GM21786 (cell line): Measurements from ENCODE around the gene IMP4.

Source experiments
- ATAC-seq: cut with Tn5 transposase; IDR thresholded peaks from one replicate; pipeline ENCODE4 v1.9.1; 2021; ENCODE audit not compliant: unreplicated experiment

The IMP4 gene

DNA sequence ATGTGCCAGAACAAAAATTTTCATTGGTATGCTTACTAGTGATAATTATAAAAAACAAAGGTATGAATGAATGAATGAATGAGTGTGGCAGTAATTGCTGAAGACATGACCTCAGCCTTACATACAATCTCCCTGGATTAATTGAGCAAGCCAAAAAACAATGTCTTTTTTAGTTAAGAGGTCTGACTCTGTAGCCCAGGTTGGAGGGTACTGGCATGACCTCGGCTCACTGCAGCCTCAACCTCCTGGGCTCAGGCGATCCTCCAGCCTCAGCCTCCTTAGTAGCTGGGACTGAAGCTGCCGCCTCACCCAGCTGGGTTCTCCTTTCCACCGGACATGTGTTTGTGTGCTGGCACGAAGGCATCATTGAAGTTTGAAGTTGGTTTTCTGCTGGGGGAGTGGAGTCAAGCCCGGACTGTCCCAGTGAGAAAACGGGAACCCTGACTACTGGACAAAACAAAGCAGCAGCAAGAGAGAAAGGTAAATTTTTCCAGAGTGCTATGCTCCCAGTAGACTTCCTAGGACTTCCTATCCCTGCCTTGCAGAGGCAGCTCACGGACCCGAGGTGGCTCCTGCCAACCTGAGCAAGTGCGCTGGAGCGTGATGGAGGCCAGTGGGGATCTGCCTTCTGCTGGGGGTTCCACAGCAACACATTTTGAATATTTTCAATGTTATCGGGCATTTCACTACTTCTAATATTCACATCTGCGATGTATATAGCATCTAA, 6.4 kb upstream of the IMP4 start:
- ATAC-seq, result no peak

DNA sequence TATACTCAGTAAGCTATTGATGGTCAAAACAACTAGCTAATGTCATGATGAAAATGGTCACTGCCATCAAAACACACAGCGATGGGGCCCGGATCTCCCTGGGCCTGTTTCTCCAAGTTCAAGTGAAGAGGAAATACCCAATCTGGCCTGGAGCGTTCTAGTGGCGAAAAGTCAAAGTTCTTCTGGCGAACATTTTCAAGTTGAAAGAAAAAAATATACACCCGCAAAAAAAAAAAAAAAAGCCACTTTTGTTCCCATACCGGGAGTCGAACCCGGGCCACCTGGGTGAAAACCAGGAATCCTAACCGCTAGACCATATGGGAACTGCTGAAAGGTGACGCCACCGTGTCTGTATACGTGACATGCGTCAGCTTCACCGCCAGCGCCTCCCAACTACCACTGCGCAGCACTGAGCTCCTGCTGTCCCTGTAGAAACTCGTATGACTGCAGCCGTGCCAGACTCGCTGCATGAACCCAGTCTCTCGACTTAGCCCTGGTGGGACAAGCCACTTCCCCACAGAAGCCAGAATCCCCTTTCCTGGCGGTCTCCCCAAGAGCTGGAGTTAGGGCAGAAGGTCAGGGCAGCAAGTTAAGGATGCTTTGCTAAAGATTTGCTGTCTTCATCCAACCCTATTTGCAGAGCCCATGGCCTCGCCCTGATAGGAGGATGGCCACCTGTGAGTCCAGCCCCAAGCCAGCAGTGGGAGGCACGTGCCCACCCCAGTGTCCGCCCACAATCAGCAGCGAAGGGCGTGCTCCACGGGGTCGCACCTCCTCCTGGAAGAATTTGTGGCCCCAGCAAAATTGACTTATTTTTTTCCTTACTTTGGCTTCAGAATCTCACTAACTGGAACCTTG, 5.6 kb upstream of the IMP4 start:
- ATAC-seq, result no peak

DNA sequence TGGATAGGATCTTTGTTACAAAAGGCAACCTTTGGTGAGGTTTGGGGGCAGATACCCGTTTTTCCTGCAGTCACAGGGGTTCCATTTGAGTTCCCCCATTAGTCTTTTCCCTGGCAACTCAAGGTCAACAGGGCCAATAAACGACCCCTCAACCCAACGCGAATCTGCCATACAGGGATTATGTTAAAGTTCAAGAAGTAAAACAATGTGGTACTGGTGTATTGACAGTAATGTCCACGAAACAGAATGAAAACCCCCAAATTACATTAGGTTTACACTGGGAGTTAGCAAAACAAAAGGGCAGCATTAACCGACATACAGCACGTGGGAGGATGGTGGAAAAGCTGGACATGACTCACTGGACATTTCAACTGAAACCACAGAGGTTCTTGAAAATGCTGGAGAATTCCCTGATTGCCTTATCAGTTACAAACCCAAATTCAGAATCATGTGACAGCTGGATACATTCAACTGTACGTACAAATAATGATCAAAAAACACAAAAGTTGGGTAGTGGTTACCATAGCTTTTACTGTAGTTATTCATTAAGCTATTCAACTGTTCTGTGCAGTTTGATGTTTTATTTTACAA, 4.9 kb upstream of the IMP4 start:
- no peak for ATAC-seq

DNA sequence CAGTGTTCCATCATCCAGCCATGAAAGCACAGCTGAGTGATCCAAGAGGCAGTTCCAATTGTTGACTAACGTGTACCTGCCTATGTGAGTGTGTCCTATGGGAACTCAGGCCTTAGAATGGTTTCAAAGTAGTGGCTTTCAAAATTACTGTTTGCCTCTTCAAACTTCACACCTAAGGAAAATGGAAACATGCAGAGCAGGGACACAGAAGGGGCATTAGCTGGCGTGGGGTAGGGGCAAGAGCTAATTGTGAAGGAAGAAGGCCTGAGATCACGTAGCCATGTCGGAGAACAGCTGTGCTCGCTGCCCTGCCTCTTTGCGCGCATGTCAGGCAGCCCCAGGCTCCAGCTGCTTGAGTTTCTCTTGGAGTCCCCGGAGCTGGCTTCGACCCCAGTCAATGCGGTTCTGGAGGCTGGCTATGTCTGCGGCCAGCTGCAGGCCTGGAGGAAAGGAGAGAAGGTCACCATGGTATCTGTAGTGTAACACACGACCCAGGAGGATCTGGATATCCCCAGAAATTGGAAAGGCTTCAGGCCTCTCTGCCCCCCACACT, 3.8 kb upstream of the IMP4 start:
- no peak for ATAC-seq

DNA sequence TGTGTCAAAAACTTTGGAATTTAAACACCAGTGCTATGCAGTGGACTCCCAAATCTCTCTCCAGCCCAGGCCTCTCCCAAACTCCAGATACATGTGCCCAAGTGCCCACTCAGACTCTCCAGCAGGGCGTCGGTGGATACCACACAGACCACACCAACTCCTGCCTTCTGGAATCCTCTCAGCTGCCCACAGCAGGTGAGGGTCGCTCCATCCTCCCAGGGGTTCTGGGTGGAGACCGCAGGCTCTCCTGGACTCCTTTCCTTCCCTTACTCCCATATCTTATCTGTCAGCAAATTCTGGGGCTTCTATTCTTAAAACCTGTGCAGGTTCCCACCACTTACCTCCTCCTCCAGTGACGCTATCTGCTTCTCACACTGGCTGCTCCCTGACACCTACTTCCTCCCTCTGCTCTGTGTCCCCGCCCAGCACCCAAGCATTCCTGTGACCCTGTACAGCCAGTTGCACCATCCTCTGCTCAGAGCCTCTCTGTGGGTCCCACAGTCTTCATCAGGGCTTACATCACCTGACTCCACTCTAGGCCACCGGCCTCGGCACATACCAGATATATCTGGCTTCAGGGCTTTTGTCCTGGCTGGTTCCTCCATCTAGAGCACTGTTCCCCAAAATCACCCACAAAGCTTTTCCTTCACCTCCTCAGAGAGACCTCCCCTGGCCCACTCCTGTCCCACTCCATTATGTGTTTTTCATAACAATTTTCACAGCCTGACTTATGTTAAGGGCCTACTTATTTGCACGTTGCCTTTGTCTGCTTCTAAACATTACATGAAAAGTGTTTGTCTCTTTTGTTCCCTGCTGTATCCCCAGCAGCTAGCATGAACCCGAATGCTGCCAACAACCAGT, 2.6 kb upstream of the IMP4 start:
- ATAC-seq, result no peak

DNA sequence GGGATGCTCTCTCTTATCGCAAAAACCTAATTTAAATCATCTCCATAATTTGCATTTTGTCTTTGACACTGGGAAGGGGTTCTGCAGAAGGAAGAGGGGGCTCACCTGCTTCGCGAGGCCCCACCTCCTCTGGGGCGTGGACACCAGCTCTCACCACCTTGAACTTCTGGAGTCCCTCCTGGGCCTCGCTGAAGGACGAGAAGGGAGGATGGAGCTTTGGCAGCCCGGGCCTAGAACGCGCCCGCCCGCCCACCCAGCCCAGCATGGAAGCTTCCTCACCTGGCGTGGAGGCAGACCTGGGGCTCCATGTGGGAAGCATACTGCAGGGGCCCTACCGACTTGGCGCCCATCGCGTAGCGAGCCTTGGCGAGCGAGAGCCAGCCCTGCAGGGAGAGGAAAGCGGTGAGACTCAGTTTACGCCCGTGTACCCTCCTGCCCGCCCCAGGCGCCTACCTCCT, 1.1 kb upstream of the IMP4 start:
- ATAC-seq, result peak; percentile 1

DNA sequence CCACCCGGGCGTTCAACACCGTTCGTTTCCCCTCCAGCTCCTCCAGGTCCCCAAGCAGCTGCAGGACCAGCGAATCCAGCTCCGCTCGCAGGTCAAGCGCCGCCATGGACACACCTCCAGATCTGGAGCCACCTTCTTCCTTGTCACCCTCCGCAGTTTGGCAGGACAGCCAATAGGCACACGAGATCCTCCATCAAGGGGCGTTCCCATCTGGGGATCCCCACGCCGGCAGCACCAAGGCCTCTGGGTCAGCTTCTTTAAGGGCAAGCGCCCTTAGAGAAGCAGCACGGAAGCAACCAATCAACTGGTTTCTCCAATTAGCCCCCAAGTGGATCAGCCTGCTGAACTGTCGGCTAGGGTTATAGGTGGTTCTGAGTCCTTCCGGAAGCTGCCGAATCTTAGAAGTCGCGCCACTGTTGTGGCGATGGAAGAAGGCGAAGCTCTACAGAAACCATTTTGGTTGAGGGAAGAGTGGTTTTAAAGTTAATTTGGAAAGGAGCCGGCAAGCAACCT, 621 bp upstream of the IMP4 start:
- peak; percentile 74 for ATAC-seq

DNA sequence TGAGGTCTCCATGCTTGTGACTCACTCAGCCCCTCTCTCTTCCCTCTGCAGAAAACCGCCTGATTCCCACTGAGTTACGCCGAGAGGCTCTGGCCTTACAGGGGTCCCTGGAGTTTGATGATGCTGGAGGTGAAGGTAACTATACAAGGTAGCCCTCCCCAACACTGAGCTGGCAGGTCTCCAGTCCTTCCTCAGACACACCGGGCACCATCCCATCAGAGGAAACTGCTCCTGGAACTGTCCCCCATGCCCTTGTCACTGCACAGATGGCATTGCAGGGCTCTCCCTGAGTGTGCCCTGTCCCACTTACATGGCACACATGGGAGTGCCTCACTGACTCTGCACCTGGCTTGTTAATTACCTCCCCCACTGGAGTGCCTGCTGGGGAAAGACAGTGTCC, 1.9 kb downstream of the IMP4 start:
- ATAC-seq, result no peak

DNA sequence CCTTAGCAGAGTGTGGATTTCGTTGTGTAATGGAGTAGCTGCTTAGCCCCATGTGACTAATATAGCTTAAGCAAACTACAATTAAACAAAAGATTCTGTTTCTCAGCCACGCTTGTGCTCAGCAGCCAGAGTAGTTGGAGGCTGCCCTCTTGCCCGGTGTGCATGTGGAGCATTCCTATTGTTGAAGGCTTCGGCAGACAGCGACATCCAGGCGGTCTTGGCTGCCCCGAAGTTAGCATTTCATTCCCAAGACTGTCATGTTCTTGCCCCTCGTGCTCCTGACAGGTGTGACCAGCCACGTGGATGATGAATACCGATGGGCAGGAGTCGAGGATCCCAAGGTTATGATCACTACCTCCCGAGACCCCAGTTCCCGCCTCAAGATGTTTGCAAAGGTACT, 2.4 kb downstream of the IMP4 start:
- ATAC-seq, result no peak

DNA sequence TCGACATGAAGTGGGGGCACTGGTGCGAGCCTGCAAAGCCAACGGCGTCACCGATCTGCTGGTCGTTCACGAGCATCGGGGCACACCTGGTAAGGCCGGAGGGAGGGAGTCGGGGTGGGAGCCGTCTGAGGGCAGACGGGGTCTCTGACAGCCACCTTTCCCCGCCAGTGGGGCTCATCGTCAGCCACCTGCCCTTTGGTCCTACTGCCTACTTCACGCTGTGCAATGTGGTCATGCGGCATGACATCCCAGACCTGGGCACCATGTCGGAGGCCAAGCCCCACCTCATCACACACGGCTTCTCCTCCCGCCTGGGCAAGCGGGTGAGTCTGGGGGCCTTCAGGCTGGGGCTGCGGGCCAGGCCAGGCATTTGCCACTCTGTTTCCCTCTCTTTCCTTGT, 2.9 kb downstream of the IMP4 start:
- ATAC-seq, result no peak

DNA sequence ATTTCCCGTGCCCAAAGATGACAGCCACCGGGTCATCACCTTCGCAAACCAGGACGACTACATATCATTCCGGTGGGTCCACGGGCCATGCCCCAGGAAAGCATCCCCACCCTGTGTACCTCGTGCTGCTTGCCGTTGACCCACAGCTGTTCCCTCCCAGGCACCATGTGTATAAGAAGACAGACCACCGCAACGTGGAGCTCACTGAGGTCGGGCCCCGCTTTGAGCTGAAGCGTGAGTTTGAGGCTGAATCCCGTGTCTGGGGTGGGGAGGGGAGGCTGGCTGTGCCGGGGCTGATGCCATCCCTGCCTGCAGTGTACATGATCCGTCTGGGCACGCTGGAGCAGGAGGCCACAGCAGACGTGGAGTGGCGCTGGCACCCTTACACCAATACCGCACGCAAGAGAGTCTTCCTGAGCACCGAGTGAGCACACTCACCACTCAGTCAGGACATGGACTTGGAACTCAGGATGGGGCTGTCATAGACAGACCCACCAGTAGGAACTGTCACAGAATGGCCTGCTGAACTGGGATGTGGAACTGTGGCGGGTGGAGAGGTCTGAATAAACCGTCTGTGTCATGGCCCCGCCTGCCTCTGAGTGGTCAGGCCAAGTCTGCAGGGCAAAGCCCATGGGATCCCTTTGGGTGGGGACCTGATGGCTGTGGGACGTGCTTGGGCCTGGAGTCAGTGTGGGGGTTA, 3.5 kb downstream of the IMP4 start:
- ATAC-seq, result no peak

DNA sequence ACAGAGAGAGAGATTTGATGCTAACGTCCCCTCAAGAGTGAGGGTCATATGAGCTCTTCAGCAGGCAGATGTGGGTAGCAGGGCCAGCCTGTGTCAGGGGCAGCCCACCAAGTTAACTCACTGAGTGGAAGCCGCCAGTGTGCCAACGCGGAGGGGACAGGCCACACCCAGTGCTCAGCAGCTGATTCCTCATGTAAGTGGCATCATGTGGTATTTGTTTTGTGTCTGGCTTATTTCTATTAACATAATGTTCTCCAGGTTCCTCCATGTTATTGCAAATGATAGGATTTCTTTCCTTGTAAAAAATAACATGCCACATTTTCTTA, 4.0 kb downstream of the IMP4 start:
- ATAC-seq, result no peak

DNA sequence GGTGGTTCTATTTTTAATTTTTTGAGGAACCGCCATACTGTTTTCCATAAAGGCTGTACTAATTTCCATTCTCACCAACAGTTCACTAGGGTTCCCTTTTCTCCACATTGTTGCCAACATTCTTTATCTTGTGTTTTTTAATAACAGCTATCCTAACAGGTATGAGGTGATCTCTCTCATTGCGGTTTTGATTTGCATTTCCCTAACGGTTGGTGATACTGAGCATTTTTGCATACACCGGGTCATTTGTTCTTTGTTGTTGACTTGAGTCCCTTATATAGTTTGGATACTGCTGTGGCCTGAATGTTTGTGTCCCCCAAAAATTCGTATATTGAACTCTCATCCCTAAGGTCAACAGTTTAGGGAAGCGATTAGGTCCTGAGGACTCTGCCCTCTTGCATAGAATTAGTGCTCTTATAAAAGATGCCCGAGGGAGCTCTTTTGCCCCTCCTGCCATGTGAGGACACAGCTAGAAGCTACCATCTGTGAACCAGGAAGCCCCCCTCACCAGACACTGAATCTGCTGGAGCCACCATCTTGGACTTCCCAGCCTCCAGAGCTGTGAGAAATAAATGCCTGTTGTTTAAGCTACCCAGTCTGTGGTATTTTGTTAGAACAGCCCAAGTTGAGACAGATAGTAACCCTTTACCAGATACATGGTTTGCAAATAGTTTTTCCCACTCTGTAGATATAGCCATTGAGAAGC, 4.7 kb downstream of the IMP4 start:
- ATAC-seq, result no peak

DNA sequence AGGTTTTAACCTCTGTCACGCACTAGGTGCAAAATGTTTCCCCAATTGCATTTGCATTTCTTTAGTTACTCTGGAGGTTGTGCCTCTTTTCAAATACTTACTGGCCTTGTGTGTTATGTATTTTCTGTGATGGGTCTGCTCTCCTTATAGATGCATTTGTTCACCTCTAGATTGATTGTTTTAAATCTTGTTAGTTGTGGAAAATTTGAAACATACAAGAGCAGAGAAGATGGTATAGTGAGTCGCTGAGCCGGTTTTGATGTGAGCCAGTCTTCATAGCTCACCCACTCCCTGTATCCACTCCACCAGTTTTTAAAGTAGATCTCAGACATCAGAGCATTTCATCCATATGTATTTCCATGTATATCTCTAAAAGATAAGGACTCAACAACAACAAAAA, 6.5 kb downstream of the IMP4 start:
- no peak for ATAC-seq

DNA sequence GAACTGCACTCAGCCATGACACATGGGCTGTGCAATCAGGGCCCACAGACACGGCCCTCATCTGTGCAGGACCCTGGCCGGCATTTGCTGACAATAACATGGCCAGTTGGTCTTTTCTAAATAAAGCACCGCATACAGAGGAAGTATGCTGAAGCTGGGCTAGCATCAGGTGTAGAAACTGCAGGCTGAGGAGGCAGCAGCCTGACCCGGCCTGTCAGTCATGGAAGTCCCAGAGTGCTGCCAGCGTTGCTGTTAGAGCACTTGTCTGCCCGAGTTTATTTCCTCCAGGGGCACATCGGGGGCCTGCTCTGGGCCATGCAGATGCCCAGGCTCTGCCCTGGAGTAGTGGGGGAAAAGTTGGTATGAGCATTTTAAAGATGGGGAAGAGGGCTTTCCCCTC, 9.0 kb downstream of the IMP4 start:
- ATAC-seq, result no peak

DNA sequence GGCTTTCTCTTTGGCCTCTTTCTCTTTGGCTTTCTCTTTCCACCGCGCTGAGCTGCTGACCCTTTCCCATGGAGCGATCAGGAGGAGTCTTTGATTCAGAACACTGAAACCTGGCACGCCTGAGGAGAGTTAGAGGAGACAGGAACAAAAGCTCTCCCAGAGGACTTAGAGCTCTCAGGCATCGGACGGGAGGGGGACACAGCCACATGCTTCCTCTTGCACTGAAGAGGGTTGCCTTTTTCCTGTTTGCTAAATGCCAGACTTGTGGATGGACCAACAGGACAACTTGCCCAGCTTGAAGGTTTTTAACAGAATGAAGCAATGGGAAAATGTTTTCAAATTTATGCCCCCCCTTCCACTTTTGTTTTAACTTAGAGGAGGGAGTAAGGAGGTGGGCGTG, 9.5 kb downstream of the IMP4 start:
- no peak for ATAC-seq

DNA sequence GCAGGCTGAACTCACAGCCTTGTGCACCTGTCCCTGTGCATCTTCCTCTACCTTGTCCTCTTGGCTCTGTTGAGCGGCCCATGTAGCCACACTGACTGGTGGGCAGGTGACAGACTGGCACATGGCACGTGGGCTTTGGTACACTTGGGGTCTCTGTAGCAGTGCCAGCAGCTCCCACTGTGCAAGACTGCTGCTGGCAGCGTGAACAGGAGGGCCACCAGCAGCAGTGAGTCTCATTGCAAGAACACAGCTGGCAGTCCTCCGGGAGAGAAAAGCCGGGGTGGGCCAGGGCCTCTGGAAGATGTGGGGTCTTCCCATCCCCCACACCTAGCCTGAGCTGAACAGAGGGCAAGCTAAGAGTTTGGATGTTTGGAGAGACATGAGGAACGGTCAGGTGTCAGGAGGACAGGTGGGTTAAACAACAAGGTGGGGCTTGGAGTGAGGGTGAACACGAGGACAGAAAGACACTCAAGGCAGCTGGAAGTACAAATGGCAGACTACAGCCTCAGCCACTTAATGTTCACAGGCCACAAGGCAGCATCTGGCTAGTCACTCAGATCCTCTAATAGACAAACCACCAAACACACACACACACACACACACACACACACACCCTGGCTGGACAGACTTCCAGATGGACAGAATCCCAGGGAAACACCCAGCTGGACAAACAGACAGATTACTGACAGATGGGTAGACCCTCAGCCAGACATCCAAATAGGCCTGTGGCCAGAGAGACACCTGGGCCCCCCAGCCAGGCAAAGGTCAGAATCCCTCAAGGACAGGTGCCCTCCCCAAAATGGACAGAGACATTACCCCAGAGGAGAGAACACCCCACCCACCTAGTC, 10.8 kb downstream of the IMP4 start:
- no peak for ATAC-seq

DNA sequence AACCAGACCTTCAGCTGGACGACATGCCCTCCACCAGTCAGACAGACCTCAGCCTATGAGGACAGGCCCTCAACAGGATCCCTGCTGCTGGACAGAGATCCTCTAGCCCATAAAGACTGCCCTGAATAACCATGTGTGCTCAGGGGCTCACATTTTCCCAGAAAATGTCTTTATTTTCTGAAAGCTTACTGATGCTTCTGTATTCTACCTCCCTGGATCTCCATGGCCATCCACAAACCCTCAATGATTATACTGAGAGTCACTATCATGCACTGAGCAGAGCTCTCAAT, 11.4 kb downstream of the IMP4 start:
- no peak for ATAC-seq

DNA sequence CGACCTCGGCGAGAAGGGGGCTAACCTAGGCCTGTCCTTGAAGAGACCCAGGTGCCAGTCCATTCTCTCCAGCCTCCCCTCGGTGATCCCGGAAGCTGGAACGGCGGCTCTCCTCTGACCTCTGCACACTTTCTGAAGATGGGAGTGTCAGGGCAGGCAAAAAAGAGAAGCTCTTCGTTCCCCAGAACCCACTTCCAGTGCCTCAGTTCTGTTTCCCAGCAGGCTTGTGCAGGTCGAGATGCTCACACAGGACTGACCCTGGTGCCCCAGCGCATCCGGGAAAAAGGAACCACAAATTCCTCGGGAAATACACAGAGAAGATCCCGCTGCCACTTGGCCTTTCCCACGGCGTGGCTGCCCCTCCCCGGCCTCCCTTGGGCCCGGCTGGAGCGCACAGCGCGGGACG, 12.5 kb downstream of the IMP4 start:
- no peak for ATAC-seq
